GM21381 (cell line): ENCODE results near the gene DNAJC5.
"Not testable (repeated sequence)": the region's sequence is repeated elsewhere in the genome, so short reads cannot be mapped to it uniquely, and the experiment has no call there.

Experiments
- ATAC-seq: cut with Tn5 transposase; IDR thresholded peaks from one replicate; pipeline ENCODE4 v1.9.1; 2021; ENCODE audit warnings: mild to moderate bottlenecking, moderate library complexity; ENCODE audit not compliant: unreplicated experiment

The DNAJC5 gene

GRCh38 chr20:63952769-63953168, 57.8 kb downstream of the DNAJC5 start:
- no peak for ATAC-seq

DNA sequence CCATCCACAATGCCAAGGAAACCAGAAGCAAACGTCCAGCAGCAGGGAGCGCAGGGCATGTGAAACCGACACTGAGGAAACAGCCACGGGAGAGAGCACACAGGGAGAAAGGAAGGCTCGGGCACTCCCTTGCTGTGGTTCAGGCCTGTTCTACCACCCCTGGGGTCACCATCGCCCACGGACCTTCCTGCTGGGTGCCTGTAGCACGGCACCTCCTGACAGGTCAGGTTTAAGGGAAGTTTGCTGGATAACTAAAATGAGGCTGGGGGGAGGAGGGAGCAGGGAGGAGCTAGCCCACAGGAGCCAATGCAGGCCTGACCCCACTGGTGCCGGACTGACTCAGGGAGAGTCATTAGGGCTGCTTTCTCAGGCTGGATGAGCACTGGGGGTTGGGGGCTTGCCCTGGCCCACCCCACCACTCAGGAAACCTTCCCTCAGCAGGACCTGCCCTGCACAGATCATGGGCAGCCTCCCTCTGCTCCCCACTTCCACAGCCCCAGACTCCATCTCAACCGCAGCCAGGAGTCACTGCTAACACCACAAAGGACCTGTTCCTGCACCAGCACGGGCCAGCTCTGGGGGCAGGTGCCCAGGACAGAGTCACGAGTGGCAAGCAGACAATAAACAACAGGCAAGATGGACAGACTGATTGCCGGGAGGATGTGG, 59.0 kb downstream of the DNAJC5 start:
- no peak for ATAC-seq

DNA sequence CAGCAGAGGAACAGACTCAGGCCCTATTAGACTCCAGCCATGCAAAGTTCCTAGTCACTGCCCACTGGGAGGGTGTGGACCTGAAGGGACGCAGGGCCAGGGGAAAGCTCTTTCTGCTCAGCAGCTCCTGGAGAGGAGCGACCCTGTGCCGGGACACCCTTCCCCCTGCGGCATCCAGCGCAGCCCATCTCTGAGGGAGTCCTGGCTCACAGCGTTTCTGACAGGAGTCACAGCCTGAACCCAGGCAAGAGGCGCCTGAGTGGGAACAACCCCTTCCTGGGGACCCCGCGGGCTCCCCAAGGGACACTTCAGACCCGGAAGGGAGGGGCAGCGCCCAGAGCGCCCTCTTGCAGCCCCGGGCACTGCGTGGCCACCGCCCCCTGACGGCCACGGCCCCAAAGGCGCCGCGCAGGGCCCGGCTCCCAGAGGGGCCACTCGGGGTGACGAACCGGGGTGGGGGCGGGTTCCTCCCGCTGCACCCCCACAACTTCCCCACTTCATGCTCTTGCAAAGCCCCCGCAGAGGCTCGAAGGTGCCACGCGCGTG, 60.4 kb downstream of the DNAJC5 start:
- no peak for ATAC-seq

GRCh38 chr20:63955827-63956663, 61.1 kb downstream of the DNAJC5 start, which contains the start of gene UCKL1:
TSS of gene UCKL1 (minus strand) at chr20:63956416. CDS start at chr20:63956372, 44 bp downstream.
- peak; percentile 71 for ATAC-seq

DNA sequence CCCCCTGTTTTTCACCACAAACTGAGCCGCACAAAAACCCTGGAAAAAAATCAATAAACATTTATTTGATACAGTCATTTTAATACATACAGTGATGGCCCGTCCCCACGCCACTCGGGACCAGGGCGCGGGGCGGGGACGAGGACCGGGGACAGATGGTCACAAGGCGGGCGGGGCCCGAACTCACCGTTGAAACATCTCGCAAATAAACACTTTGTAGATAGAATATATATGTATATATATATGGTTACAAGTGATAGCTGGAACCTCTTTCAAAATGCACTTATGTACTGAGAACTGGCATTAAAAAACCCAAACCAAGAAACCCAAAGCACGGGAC, 61.7 kb downstream of the DNAJC5 start:
- no peak for ATAC-seq

DNA sequence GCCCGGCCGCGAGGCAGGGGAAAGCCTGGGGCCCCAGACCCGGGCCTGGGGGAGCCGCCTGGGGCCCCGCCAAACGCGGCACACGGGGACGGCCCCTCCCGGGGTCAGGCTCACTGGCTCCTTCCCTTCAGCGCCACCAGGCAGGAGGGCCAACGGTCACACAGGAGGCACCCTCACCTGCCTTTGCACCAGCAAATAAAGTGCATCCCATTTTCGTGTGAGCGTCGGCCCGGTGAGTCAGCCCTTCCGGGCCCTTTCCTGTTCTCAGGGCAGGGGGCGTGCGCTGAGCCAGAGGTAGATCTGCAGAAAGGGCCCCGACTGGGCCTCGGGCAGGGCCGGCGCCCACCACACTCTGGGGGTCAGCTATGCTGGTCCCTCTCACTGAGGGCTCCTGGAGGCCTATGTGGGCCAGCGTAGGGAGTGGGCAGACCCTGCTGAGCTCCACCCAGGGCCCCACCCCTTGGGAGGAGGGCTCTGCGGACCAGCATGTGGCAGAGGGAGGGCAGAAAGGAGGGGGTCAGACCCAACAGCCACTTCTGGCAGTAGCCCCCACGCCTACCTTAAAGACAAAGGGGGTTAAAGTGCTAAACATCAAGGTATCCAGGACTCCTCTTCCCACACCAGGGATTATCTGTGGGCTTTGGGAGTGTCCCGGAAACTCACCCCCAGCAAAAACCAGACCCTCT, 62.2 kb downstream of the DNAJC5 start:
- ATAC-seq, result no peak

DNA sequence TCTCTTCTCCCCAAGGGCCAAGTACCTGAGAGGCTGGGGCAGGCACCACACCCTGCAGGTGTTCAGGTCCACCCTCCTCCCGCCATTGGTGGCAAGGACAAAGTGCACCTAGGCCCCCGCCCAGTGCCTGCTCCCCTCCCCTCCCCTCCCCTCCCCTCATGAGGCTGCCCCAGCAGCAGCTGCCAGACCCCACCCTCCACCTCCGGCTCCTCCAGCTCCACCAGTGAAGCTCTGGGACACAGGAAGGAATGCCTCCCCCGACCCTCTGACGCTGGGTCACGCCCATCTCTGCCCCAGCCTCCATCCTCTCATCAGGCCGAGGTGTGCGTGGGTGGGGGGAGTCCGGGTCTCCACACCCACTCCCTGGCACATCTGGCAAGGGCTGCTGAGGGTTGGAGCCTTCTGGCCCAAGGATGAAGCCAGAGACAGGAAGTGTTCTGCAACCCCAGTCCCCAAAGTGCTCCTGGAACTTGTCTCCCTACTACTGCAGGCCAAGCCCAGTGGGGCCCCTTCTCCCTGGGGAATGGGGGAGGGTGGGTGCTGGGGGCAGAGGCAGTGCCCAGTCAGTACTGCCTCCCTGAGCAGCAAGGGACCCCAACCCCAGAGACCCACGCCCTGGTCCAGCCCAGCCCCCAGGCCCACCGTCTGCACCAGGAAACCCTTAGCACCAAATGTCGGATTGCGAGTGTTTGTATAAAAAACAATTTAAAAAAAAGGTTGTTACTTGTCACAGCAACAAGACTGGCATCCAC, 62.9 kb downstream of the DNAJC5 start:
- no peak for ATAC-seq

- ATAC-seq, result no peak
These were observed 63.5 kb downstream of the DNAJC5 start for GRCh38 chr20:63958471-63958870.

- no peak for ATAC-seq
These were observed 64.2 kb downstream of the DNAJC5 start for GRCh38 chr20:63958964-63959698.

GRCh38 chr20:63959699-63960075, 64.8 kb downstream of the DNAJC5 start:
- no peak for ATAC-seq

- ATAC-seq, result not testable (repeated sequence)
These were observed 66.0 kb downstream of the DNAJC5 start for GRCh38 chr20:63960654-63961621.

DNA sequence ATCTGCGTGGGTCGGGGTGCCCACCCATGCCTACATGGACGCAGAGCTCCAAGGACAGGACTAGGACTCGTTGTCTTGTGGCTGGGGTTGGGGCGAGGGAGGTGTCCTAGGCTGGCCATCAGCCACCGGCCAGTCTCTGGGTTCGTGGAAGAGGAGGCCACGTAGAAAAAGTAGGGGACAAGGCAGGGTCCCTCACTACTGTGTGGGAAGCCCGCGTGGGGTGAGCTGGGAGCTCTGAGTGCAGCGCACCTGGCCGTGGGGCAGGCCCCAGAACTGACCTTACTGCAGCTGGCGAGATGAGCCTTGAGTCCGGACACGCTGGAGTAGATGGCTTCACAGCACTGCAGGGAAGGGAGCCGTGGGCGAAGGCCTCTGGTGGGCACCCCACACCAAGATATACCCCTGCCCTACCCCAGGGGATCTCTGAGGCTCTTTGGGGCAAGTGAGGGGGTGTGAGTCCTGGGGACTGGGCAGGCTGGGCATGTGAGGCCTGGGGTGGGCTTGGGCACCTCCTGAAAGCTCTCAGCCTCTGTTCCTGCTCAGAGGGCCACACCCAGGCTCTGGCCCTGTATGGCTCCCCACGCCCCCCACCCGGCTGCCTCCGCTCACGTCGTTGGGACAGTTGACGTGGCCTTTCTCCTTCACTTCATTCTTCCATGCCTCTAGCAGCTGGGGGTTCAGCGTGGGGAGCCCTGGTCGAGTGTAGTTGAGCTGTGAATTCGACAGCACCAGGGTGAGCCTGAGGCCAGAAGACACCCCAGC, 66.9 kb downstream of the DNAJC5 start:
- ATAC-seq, result no peak

DNA sequence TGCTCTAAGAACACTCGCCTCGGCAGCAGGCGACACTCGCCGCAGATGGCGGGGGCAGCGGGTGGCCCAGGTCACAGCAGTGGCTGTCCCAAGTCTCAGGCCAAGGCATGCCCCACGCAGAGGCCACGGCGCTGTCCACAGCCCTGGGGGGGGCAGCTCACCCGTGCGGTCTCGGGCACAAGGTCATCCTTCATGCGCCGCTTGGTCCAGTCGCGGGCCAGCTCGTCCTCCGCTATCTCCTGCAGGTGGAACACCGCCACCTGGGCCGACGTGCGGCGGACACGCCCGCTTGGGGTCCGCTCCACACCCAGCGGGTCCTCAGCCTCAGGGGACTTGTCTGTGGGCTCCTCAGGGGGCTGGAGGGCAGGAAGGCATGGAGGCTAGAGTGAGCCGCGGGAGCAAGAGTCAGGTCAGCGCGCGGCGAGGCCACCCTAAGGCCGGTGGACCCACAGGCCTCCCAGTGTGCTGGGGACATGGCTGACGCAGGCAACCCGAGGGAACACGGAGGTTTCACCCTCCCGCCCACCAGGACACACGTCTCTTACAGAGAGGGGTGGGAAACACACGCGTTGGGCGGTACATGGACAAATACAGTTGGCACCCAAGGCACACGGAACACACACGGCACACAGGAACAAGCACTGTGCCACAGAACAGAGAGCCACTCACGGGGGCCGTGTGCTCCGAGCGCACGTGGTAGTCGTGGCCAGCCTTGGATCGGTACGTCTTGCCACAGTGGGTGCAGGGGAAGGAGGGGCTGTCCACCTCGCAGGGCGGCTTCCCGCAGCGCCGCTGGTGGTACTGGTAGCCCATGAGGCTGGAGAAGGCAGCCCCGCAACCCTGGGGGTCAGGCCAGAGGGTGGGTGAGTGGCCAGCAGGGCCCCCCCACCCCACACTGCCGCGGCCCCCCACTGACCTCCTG, 67.8 kb downstream of the DNAJC5 start:
- ATAC-seq, result no peak

DNA sequence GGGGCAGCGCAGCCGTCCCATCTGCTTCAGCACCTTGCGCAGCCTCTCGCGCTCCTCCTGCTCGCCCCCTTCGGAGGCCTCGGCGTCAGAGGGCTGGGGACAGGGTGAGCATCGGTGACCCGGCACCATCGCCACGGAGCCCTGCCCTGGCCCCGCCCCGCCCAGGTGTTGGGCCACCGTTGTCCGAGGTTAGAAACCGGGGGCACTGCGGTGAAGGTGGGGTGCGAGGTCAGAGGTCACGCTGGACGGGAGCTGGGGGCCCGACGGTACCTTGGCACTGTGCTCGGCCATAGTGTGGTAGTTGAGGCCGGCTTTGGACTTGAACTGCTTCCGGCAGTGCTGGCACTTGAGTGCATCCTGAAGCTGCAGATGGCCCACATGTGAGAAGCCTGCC, 68.4 kb downstream of the DNAJC5 start:
- no peak for ATAC-seq

GRCh38 chr20:63963784-63964301, 68.9 kb downstream of the DNAJC5 start:
- no peak for ATAC-seq

- no peak for ATAC-seq
These were observed 69.5 kb downstream of the DNAJC5 start for GRCh38 chr20:63964412-63964811.
